Endothelial cell of umbilical vein (primary cell): ENCODE data around the gene TBCD. TPM values are rescaled to one million over a fixed set of nuclear protein-coding genes. Genes with fewer than 3 reads are reported as not detected.

Source experiments
- BruUV-seq: library from RNA; stranded (reverse); fragments of 400-500 nt; replicated peaks from 2 replicates; lab custom pipeline; 2021; lab: Mats Ljungman, UMichigan
- CTCF ChIA-PET: fragments of 300-600, 350-600 bp; sonication (Branson Sonifier 250); formaldehyde crosslinking; loops from one replicate; lab custom pipeline; 2021; ENCODE audit warnings: antibody characterized with exemption, inconsistent platforms; lab: Charles Lee
- POLR2A ChIA-PET: fragments of 300-600, 350-600 bp; sonication (Branson Sonifier 250); formaldehyde crosslinking; loops from one replicate; lab custom pipeline; 2021; ENCODE audit warnings: antibody characterized with exemption, inconsistent platforms; lab: Charles Lee
- DNase-seq: peaks from one replicate; pipeline ENCODE4 v3.0.0-alpha.2; 2011; ENCODE audit warnings: low read depth, low spot score
- FAIRE-seq: peaks from 2 replicates; lab custom pipeline; 2011; peaks lifted over from hg19 to GRCh38; lab: Jason Lieb, UNC
- H2AFZ ChIP-seq: 2 replicates; pipeline ENCODE4 v1.6.0; 2012; ENCODE audit warnings: low read depth, low read length, control low read depth, inconsistent platforms
- H3K27ac ChIP-seq: 2 replicates; pipeline ENCODE4 v1.5.1; 2011; ENCODE audit warnings: low read depth, mild to moderate bottlenecking, control low read depth, low read length, moderate library complexity; ENCODE audit not compliant: insufficient read depth
- H3K27me3 ChIP-seq, 2 experiments: 2 replicates each; pipeline versions ENCODE4 v1.6.0 to v1.6.1; 2011; ENCODE audit warnings: low read length in 2 of 2, mixed read lengths in 1 of 2; ENCODE audit not compliant: control insufficient read depth in 2 of 2, insufficient read depth in 2 of 2
- H3K36me3 ChIP-seq, 2 experiments: 2 replicates in 1 of 2; 3 replicates in 1 of 2; pipeline ENCODE4 v1.5.1; 2011; ENCODE audit warnings: low read length in 2 of 2, mild to moderate bottlenecking in 1 of 2, moderate library complexity in 1 of 2; ENCODE audit not compliant: control insufficient read depth in 2 of 2, insufficient read depth in 2 of 2; ENCODE audit errors: extremely low read depth in 1 of 2
- H3K4me1 ChIP-seq: 3 replicates; pipeline ENCODE4 v1.5.1; 2011; ENCODE audit warnings: mild to moderate bottlenecking, low read length; ENCODE audit not compliant: control insufficient read depth, insufficient read depth; ENCODE audit errors: extremely low read depth
- H3K4me2 ChIP-seq: 2 replicates; pipeline ENCODE4 v1.6.1; 2011; ENCODE audit warnings: low read length, control low read depth, mixed read lengths; ENCODE audit not compliant: insufficient read depth
- H3K4me3 ChIP-seq, 3 experiments: fragments of 200-600 bp in 1 of 3; sonication (generic), shearing (Covaris generic) in 1 of 3; replicated peaks in 1 of 3; 2 replicates each; pipeline ENCODE4 v1.5.1; 2011 to 2016; ENCODE audit warnings: control low read depth in 3 of 3, low read length in 3 of 3, mild to moderate bottlenecking in 2 of 3, inconsistent platforms in 1 of 3, low read depth in 1 of 3, moderate library complexity in 1 of 3; ENCODE audit not compliant: insufficient read depth in 1 of 3
- H3K79me2 ChIP-seq: 2 replicates; pipeline ENCODE4 v1.6.0; 2012; ENCODE audit warnings: low read length, inconsistent platforms; ENCODE audit not compliant: control insufficient read depth, insufficient read depth
- H3K9ac ChIP-seq: replicated peaks from 2 replicates; pipeline ENCODE3; 2011; ENCODE audit warnings: low read length, control low read depth; ENCODE audit not compliant: insufficient read depth; ENCODE audit errors: extremely low read depth
- H3K9me1 ChIP-seq: replicated peaks from 3 replicates; pipeline ENCODE4 v1.6.0; 2011; ENCODE audit warnings: mild to moderate bottlenecking, low read length; ENCODE audit not compliant: control insufficient read depth, insufficient read depth; ENCODE audit errors: extremely low read depth
- H3K9me3 ChIP-seq: replicated peaks from 2 replicates; pipeline ENCODE4 v1.5.1; 2012; ENCODE audit warnings: low read length, inconsistent platforms; ENCODE audit not compliant: control insufficient read depth, insufficient read depth
- H4K20me1 ChIP-seq: replicated peaks from 2 replicates; pipeline ENCODE3; 2011; ENCODE audit warnings: mild to moderate bottlenecking, low read length; ENCODE audit not compliant: control insufficient read depth, insufficient read depth; ENCODE audit errors: extremely low read depth
- EZH2 ChIP-seq: IDR thresholded peaks from 2 replicates; pipeline ENCODE4 v1.6.1; 2012; ENCODE audit warnings: borderline replicate concordance, low read depth, mild to moderate bottlenecking, moderate library complexity, low read length, inconsistent platforms; ENCODE audit not compliant: severe bottlenecking
- FOS ChIP-seq: IDR thresholded peaks from 2 replicates; pipeline ENCODE4 v1.6.1; 2011; ENCODE audit warnings: mild to moderate bottlenecking, low read length, moderate library complexity, borderline replicate concordance; ENCODE audit not compliant: insufficient read depth
- GATA2 ChIP-seq: IDR thresholded peaks from 2 replicates; pipeline ENCODE4 v1.7.0; 2011; ENCODE audit warnings: low read depth, mild to moderate bottlenecking, moderate library complexity, mixed read lengths, low read length; ENCODE audit not compliant: insufficient read length, insufficient read depth
- JUN ChIP-seq: IDR thresholded peaks from 2 replicates; pipeline ENCODE4 v1.6.1; 2011; ENCODE audit warnings: borderline replicate concordance, low read depth; ENCODE audit not compliant: insufficient read length, insufficient read depth
- MAX ChIP-seq: IDR thresholded peaks from 2 replicates; pipeline ENCODE4 v1.6.1; 2011; ENCODE audit not compliant: insufficient read depth, insufficient read length
- MYC ChIP-seq: IDR thresholded peaks from one replicate; pipeline ENCODE4 v1.6.1; 2011; ENCODE audit warnings: mild to moderate bottlenecking, low read depth, low read length
- POLR2AphosphoS5 ChIP-seq: IDR thresholded peaks from 2 replicates; pipeline ENCODE4 v1.6.1; 2012; ENCODE audit warnings: low read depth, mild to moderate bottlenecking, control low read depth, low read length, moderate library complexity; ENCODE audit not compliant: insufficient read depth
- dilution Hi-C: fragments of 300-500 bp; cut with MboI; formaldehyde crosslinking; loops from one replicate; pipeline ENCODE4 v1.15.0; 2019; ENCODE audit warnings: low sequenced_read_pairs; ENCODE audit not compliant: extremely low pct_ligation_motif_present
- intact Hi-C: fragments of 100-400 bp; cut with micrococcal nuclease; formaldehyde crosslinking; loops from one replicate; pipeline ENCODE4 v1.10.0; 2022
- polyA plus RNA-seq, 4 experiments: library from polyadenylated mRNA; depleted of rRNA in 3 of 4; stranded (reverse) in 3 of 4; unstranded in 1 of 4; fragments of >200 nt; gene quantifications; 2 replicates each; pipeline versions ENCODE4 v1.2.1 to v1.2.3, GENCODE V29; 2011 to 2012; ENCODE audit warnings: missing spikeins in 1 of 4
- total RNA-seq: library from RNA; stranded (reverse); gene quantifications from 2 replicates; pipeline ENCODE4 v1.2.3, GENCODE V29; 2021

TBCD gene
- total and polyA plus RNA-seq, 2 donors (not counting 3 experiments of a cell fraction or from before 2014, with no cell fraction given) = 121 to 145 TPM

GRCh38 chr17:82862737-82863382, 111.0 kb downstream of the TBCD start:
- no peak overlapping the region for H3K9ac ChIP-seq
- dilution Hi-C loops = no loop called here
- H3K4me1 ChIP-seq = peaks cover 40% of the 10 kb centered on the region
- peaks cover 58% of the 10 kb centered on the region for H3K79me2 ChIP-seq
- no peaks in the 10 kb centered on the region for H3K27me3 ChIP-seq
- H3K27ac ChIP-seq = no peak overlapping the region
- intact Hi-C loops = no loop called here
- TF ChIP-seq POLR2AphosphoS5 (no peak), GATA2 (no peak), MYC (no peak), JUN (no peak), MAX (no peak), FOS (no peak), EZH2 (no peak)
- H2AFZ ChIP-seq = no peak overlapping the region
- H3K9me3 ChIP-seq = no peaks in the 10 kb centered on the region
- FAIRE-seq (no peak), DNase-seq (no peak)
- no peaks in the 10 kb centered on the region for H3K36me3 ChIP-seq
- ChIA-PET CTCF (interaction anchor here (1.3 to 3.1 kb wide), 2 partner anchors 14 to 51 kb away, joined by 4 to 13 read pairs; no protein-coding TSS in a partner anchor), POLR2A (no interaction called here)
- no peaks in the 10 kb centered on the region for H4K20me1 ChIP-seq
- no TSS peak for BruUV-seq
- H3K4me3 ChIP-seq = no peak overlapping the region
- no peak overlapping the region for H3K4me2 ChIP-seq
- no peaks in the 10 kb centered on the region for H3K9me1 ChIP-seq
